Chondrocyte (in vitro differentiated cells): Measurements from ENCODE around the gene CDYL. TPM values are rescaled to one million over a fixed set of nuclear protein-coding genes. Genes with fewer than 3 reads are reported as not detected.

Experiments
- DNase-seq: peaks from one replicate; pipeline ENCODE4 v3.0.0; 2021; ENCODE audit warnings: mixed read lengths, low spot score
- H3K27ac Mint-ChIP-seq: one replicate; pipeline ENCODE4 v1.8.0; 2021; ENCODE audit warnings: mild to moderate bottlenecking, moderate library complexity, mixed read lengths; ENCODE audit not compliant: unreplicated experiment
- H3K27me3 Mint-ChIP-seq: 2 replicates; pipeline ENCODE4 v1.8.0; 2021; ENCODE audit warnings: low read depth, mixed read lengths
- H3K36me3 Mint-ChIP-seq: 2 replicates; pipeline ENCODE4 v1.8.0; 2021; ENCODE audit warnings: low read depth, mixed read lengths
- H3K4me1 Mint-ChIP-seq: 2 replicates; pipeline ENCODE4 v1.8.0; 2021; ENCODE audit warnings: low read depth, mild to moderate bottlenecking, mixed read lengths
- H3K4me3 Mint-ChIP-seq: one replicate; pipeline ENCODE4 v1.8.0; 2021; ENCODE audit warnings: mild to moderate bottlenecking, moderate library complexity, mixed read lengths; ENCODE audit not compliant: unreplicated experiment
- H3K9me3 Mint-ChIP-seq: 2 replicates; pipeline ENCODE4 v1.8.0; 2021; ENCODE audit warnings: low read depth, mixed read lengths
- CTCF ChIP-seq: fragments of 200-600 bp; sonication (generic); IDR thresholded peaks from 2 replicates; pipeline ENCODE4 v1.5.0; 2021; ENCODE audit warnings: antibody characterized with exemption, mild to moderate bottlenecking, moderate library complexity
- total RNA-seq: library from RNA; stranded (reverse); gene quantifications from 3 replicates; pipeline ENCODE4 v1.2.1, GENCODE V29; 2021

The CDYL gene
- total RNA-seq, 1 donor from 2014 or later, result 63.7 TPM

GRCh38 chr6:4891141-4891540 lies 114.9 kb downstream of the CDYL start:
- peaks cover 4% of the 10 kb centered on the region for H3K9me3 Mint-ChIP-seq

DNA sequence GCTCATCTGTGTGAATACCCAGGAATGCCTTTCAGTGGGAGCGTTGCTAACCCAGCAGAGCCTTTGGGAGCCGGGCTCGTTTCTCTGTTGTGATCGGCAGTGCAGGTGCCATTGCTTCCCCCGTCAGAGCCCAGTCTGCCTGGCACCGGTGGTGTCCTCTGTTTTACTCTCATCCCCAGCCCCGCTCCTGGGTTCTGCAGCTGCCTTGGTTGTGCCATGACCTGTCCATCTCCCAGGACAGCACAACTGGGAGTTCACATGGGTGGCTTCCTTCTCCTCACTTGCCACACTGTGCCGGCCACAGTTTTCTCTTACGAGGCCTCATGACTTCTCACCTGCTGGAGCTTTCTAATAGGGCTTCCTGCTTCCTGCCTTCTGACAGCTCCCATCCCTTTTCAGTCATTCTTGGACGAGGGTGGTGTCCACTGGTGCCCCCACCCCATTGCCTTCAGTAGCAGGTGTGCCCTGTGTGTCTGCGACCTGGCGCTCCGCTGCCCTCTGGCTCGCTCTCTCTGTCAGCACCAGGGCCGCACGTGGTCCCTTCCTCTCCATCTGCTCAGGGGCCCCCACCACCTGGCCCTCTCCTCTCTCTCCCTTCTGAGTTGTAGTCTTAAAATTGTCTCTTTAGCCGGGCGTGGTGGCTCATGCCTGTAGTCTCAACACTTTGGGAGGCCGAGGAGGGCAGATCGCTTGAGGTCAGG lies 116.7 kb downstream of the CDYL start:
- Mint-ChIP-seq H3K4me1 (peaks cover 19% of the 10 kb centered on the region), H3K4me3 (no peak overlapping the region), H3K9me3 (no peaks in the 10 kb centered on the region), H3K36me3 (peaks cover 20% of the 10 kb centered on the region), H3K27ac (no peak overlapping the region), H3K27me3 (no peaks in the 10 kb centered on the region)
- no peak for DNase-seq
- no peak for TF ChIP-seq CTCF

More at GRCh38 chr6:4891141-4891540, 114.9 kb downstream of the CDYL start:
- no peak overlapping the region for H3K27ac Mint-ChIP-seq
- peaks cover 16% of the 10 kb centered on the region for H3K36me3 Mint-ChIP-seq
- DNase-seq, result no peak
- TF ChIP-seq CTCF, result no peak
- H3K27me3 Mint-ChIP-seq, result no peaks in the 10 kb centered on the region
- peaks cover 12% of the 10 kb centered on the region for H3K4me1 Mint-ChIP-seq
- H3K4me3 Mint-ChIP-seq, result no peak overlapping the region

DNA sequence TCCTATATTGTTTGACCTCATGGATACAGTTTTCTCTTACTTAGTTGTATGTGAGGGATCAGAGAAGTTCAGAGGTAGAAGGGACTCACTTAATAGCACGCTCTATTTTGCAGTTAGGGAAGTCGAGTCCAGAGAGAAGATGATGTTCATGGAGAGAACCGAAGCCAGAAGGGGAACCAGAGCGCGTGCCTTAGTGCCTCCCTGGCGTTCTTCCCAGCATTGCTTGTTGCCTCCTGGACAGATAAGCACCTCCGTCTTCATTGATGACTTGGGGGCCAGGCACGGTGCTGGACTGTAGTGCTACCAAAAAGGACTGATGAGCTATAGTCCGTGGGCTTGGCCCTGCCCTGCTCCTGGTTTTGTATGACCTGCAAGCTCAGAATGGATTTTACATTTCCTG lies 117.8 kb downstream of the CDYL start:
- no peak overlapping the region for H3K4me3 Mint-ChIP-seq
- no peak for DNase-seq
- H3K9me3 Mint-ChIP-seq, result peaks cover 2% of the 10 kb centered on the region
- H3K4me1 Mint-ChIP-seq, result peaks cover 19% of the 10 kb centered on the region
- no peak for TF ChIP-seq CTCF
- peaks cover 23% of the 10 kb centered on the region for H3K36me3 Mint-ChIP-seq
- no peak overlapping the region for H3K27ac Mint-ChIP-seq
- H3K27me3 Mint-ChIP-seq, result no peaks in the 10 kb centered on the region

- no peaks in the 10 kb centered on the region for H3K27me3 Mint-ChIP-seq
- no peak for TF ChIP-seq CTCF
- peaks cover 28% of the 10 kb centered on the region for H3K36me3 Mint-ChIP-seq
- peaks cover 10% of the 10 kb centered on the region for H3K4me1 Mint-ChIP-seq
- peaks cover 10% of the 10 kb centered on the region for H3K9me3 Mint-ChIP-seq
- DNase-seq, result no peak
- no peak overlapping the region for H3K4me3 Mint-ChIP-seq
- H3K27ac Mint-ChIP-seq, result no peak overlapping the region
These were observed 119.8 kb downstream of the CDYL start for GRCh38 chr6:4895971-4896370.

- Mint-ChIP-seq H3K36me3 (peaks cover 28% of the 10 kb centered on the region), H3K27ac (no peak overlapping the region), H3K27me3 (no peaks in the 10 kb centered on the region), H3K4me3 (no peak overlapping the region), H3K9me3 (peaks cover 10% of the 10 kb centered on the region), H3K4me1 (peaks cover 10% of the 10 kb centered on the region)
- no peak for DNase-seq
- no peak for TF ChIP-seq CTCF
These were observed 120.2 kb downstream of the CDYL start for GRCh38 chr6:4896401-4896800.
